Endothelial cell of umbilical vein (primary cell): ENCODE results near the gene DIP2C. TPM values are rescaled to one million over a fixed set of nuclear protein-coding genes. Genes with fewer than 3 reads are reported as not detected.

Source experiments
- BruUV-seq: library from RNA; stranded (reverse); fragments of 400-500 nt; replicated peaks from 2 replicates; lab custom pipeline; 2021; lab: Mats Ljungman, UMichigan
- CTCF ChIA-PET: fragments of 300-600, 350-600 bp; sonication (Branson Sonifier 250); formaldehyde crosslinking; loops from one replicate; lab custom pipeline; 2021; ENCODE audit warnings: antibody characterized with exemption, inconsistent platforms; lab: Charles Lee
- POLR2A ChIA-PET: fragments of 300-600, 350-600 bp; sonication (Branson Sonifier 250); formaldehyde crosslinking; loops from one replicate; lab custom pipeline; 2021; ENCODE audit warnings: antibody characterized with exemption, inconsistent platforms; lab: Charles Lee
- DNase-seq: peaks from one replicate; pipeline ENCODE4 v3.0.0-alpha.2; 2011; ENCODE audit warnings: low read depth, low spot score
- FAIRE-seq: peaks from 2 replicates; lab custom pipeline; 2011; peaks lifted over from hg19 to GRCh38; lab: Jason Lieb, UNC
- H2AFZ ChIP-seq: 2 replicates; pipeline ENCODE4 v1.6.0; 2012; ENCODE audit warnings: low read depth, low read length, control low read depth, inconsistent platforms
- H3K27ac ChIP-seq: 2 replicates; pipeline ENCODE4 v1.5.1; 2011; ENCODE audit warnings: low read depth, mild to moderate bottlenecking, control low read depth, low read length, moderate library complexity; ENCODE audit not compliant: insufficient read depth
- H3K27me3 ChIP-seq, 2 experiments: 2 replicates each; pipeline versions ENCODE4 v1.6.0 to v1.6.1; 2011; ENCODE audit warnings: low read length in 2 of 2, mixed read lengths in 1 of 2; ENCODE audit not compliant: control insufficient read depth in 2 of 2, insufficient read depth in 2 of 2
- H3K36me3 ChIP-seq, 2 experiments: 2 replicates in 1 of 2; 3 replicates in 1 of 2; pipeline ENCODE4 v1.5.1; 2011; ENCODE audit warnings: low read length in 2 of 2, mild to moderate bottlenecking in 1 of 2, moderate library complexity in 1 of 2; ENCODE audit not compliant: control insufficient read depth in 2 of 2, insufficient read depth in 2 of 2; ENCODE audit errors: extremely low read depth in 1 of 2
- H3K4me1 ChIP-seq: 3 replicates; pipeline ENCODE4 v1.5.1; 2011; ENCODE audit warnings: mild to moderate bottlenecking, low read length; ENCODE audit not compliant: control insufficient read depth, insufficient read depth; ENCODE audit errors: extremely low read depth
- H3K4me2 ChIP-seq: 2 replicates; pipeline ENCODE4 v1.6.1; 2011; ENCODE audit warnings: low read length, control low read depth, mixed read lengths; ENCODE audit not compliant: insufficient read depth
- H3K4me3 ChIP-seq, 3 experiments: fragments of 200-600 bp in 1 of 3; sonication (generic), shearing (Covaris generic) in 1 of 3; replicated peaks in 1 of 3; 2 replicates each; pipeline ENCODE4 v1.5.1; 2011 to 2016; ENCODE audit warnings: control low read depth in 3 of 3, low read length in 3 of 3, mild to moderate bottlenecking in 2 of 3, inconsistent platforms in 1 of 3, low read depth in 1 of 3, moderate library complexity in 1 of 3; ENCODE audit not compliant: insufficient read depth in 1 of 3
- H3K79me2 ChIP-seq: 2 replicates; pipeline ENCODE4 v1.6.0; 2012; ENCODE audit warnings: low read length, inconsistent platforms; ENCODE audit not compliant: control insufficient read depth, insufficient read depth
- H3K9ac ChIP-seq: replicated peaks from 2 replicates; pipeline ENCODE3; 2011; ENCODE audit warnings: low read length, control low read depth; ENCODE audit not compliant: insufficient read depth; ENCODE audit errors: extremely low read depth
- H3K9me1 ChIP-seq: replicated peaks from 3 replicates; pipeline ENCODE4 v1.6.0; 2011; ENCODE audit warnings: mild to moderate bottlenecking, low read length; ENCODE audit not compliant: control insufficient read depth, insufficient read depth; ENCODE audit errors: extremely low read depth
- H3K9me3 ChIP-seq: replicated peaks from 2 replicates; pipeline ENCODE4 v1.5.1; 2012; ENCODE audit warnings: low read length, inconsistent platforms; ENCODE audit not compliant: control insufficient read depth, insufficient read depth
- H4K20me1 ChIP-seq: replicated peaks from 2 replicates; pipeline ENCODE3; 2011; ENCODE audit warnings: mild to moderate bottlenecking, low read length; ENCODE audit not compliant: control insufficient read depth, insufficient read depth; ENCODE audit errors: extremely low read depth
- CTCF ChIP-seq, 2 donors: IDR thresholded peaks; 1 replicate in 1 of 2; 2 replicates in 1 of 2; pipeline ENCODE4 v1.5.1; 2011; ENCODE audit warnings: low read length in 2 of 2, mild to moderate bottlenecking in 2 of 2, moderate library complexity in 2 of 2, control low read depth in 1 of 2, inconsistent platforms in 1 of 2, low read depth in 1 of 2; ENCODE audit not compliant: insufficient read depth in 1 of 2; ENCODE audit errors: extremely low read depth in 1 of 2
- EZH2 ChIP-seq: IDR thresholded peaks from 2 replicates; pipeline ENCODE4 v1.6.1; 2012; ENCODE audit warnings: borderline replicate concordance, low read depth, mild to moderate bottlenecking, moderate library complexity, low read length, inconsistent platforms; ENCODE audit not compliant: severe bottlenecking
- FOS ChIP-seq: IDR thresholded peaks from 2 replicates; pipeline ENCODE4 v1.6.1; 2011; ENCODE audit warnings: mild to moderate bottlenecking, low read length, moderate library complexity, borderline replicate concordance; ENCODE audit not compliant: insufficient read depth
- GATA2 ChIP-seq: IDR thresholded peaks from 2 replicates; pipeline ENCODE4 v1.7.0; 2011; ENCODE audit warnings: low read depth, mild to moderate bottlenecking, moderate library complexity, mixed read lengths, low read length; ENCODE audit not compliant: insufficient read length, insufficient read depth
- JUN ChIP-seq: IDR thresholded peaks from 2 replicates; pipeline ENCODE4 v1.6.1; 2011; ENCODE audit warnings: borderline replicate concordance, low read depth; ENCODE audit not compliant: insufficient read length, insufficient read depth
- MAX ChIP-seq: IDR thresholded peaks from 2 replicates; pipeline ENCODE4 v1.6.1; 2011; ENCODE audit not compliant: insufficient read depth, insufficient read length
- MYC ChIP-seq: IDR thresholded peaks from one replicate; pipeline ENCODE4 v1.6.1; 2011; ENCODE audit warnings: mild to moderate bottlenecking, low read depth, low read length
- POLR2A ChIP-seq: IDR thresholded peaks from 2 replicates; pipeline ENCODE4 v1.6.1; 2012; ENCODE audit warnings: low read depth, mild to moderate bottlenecking, control low read depth, low read length
- POLR2AphosphoS5 ChIP-seq: IDR thresholded peaks from 2 replicates; pipeline ENCODE4 v1.6.1; 2012; ENCODE audit warnings: low read depth, mild to moderate bottlenecking, control low read depth, low read length, moderate library complexity; ENCODE audit not compliant: insufficient read depth
- dilution Hi-C: fragments of 300-500 bp; cut with MboI; formaldehyde crosslinking; loops from one replicate; pipeline ENCODE4 v1.15.0; 2019; ENCODE audit warnings: low sequenced_read_pairs; ENCODE audit not compliant: extremely low pct_ligation_motif_present
- intact Hi-C: fragments of 100-400 bp; cut with micrococcal nuclease; formaldehyde crosslinking; loops from one replicate; pipeline ENCODE4 v1.10.0; 2022
- polyA plus RNA-seq, 4 experiments: library from polyadenylated mRNA; depleted of rRNA in 3 of 4; stranded (reverse) in 3 of 4; unstranded in 1 of 4; fragments of >200 nt; gene quantifications; 2 replicates each; pipeline versions ENCODE4 v1.2.1 to v1.2.3, GENCODE V29; 2011 to 2012; ENCODE audit warnings: missing spikeins in 1 of 4
- total RNA-seq: library from RNA; stranded (reverse); gene quantifications from 2 replicates; pipeline ENCODE4 v1.2.3, GENCODE V29; 2021

Gene DIP2C
- total and polyA plus RNA-seq, 2 donors (not counting 3 experiments of a cell fraction or from before 2014, with no cell fraction given), result 3.6 to 10.7 TPM

GRCh38 chr10:356452-356851, 333.0 kb downstream of the DIP2C start:
- no peak overlapping the region for H3K9ac ChIP-seq
- H3K9me3 ChIP-seq, result no peaks in the 10 kb centered on the region
- no peaks in the 10 kb centered on the region for H3K79me2 ChIP-seq
- no peaks in the 10 kb centered on the region for H3K9me1 ChIP-seq
- dilution Hi-C loops (no loop called here), intact Hi-C loops (no loop called here)
- H4K20me1 ChIP-seq, result no peaks in the 10 kb centered on the region
- H3K4me2 ChIP-seq, result no peak overlapping the region
- TF ChIP-seq GATA2 (no peak), EZH2 (no peak), POLR2A (no peak), JUN (no peak), MAX (no peak), CTCF (IDR thresholded peaks at IDR 0.05; ENCODE audit: extremely low read depth in 1 of 2, insufficient read depth in 1 of 2, low read depth in 1 of 2, low read length in 2 of 2) (no peak), FOS (no peak), MYC (no peak), POLR2AphosphoS5 (no peak)
- CTCF ChIA-PET, result no interaction called here
- H3K27me3 ChIP-seq, result no peaks in the 10 kb centered on the region
- no TSS peak for BruUV-seq
- POLR2A ChIA-PET, result no interaction called here
- no peak overlapping the region for H2AFZ ChIP-seq
- no peaks in the 10 kb centered on the region for H3K4me1 ChIP-seq
- FAIRE-seq (no peak), DNase-seq (no peak)
- H3K27ac ChIP-seq, result no peak overlapping the region
- H3K36me3 ChIP-seq, result no peaks in the 10 kb centered on the region
- no peak overlapping the region for H3K4me3 ChIP-seq
